HEK293T (cell line): ENCODE results near the gene MPV17L2.
A peak's percentile ranks its signal among the peaks of the same experiment; 100 is the strongest.

Source experiments
- ARNT ChIP-seq: fragments of 450-650 bp; IDR thresholded peaks from 2 replicates; pipeline ENCODE4 v1.6.1; 2017; ENCODE audit warnings: mild to moderate bottlenecking
- BHLHE40 ChIP-seq: fragments of 450-650 bp; IDR thresholded peaks from 2 replicates; pipeline ENCODE4 v1.6.1; 2016; ENCODE audit warnings: mild to moderate bottlenecking, moderate library complexity, borderline replicate concordance
- ELF4 ChIP-seq: fragments of 450-650 bp; IDR thresholded peaks from 2 replicates; pipeline ENCODE4 v1.6.1; 2017; ENCODE audit warnings: antibody characterized with exemption
- FOXA1 ChIP-seq: fragments of 450-650 bp; IDR thresholded peaks from 2 replicates; pipeline ENCODE4 v1.6.1; 2016; ENCODE audit warnings: mild to moderate bottlenecking
- FOXK2 ChIP-seq: fragments of 450-650 bp; IDR thresholded peaks from 2 replicates; pipeline ENCODE4 v1.6.1; 2016; ENCODE audit warnings: mild to moderate bottlenecking
- FOXM1 ChIP-seq: fragments of 450-650 bp; IDR thresholded peaks from 2 replicates; pipeline ENCODE4 v1.6.1; 2017; ENCODE audit warnings: mild to moderate bottlenecking, borderline replicate concordance
- HDGF ChIP-seq: fragments of 450-650 bp; IDR thresholded peaks from 2 replicates; pipeline ENCODE4 v1.6.1; 2017; ENCODE audit warnings: antibody characterized with exemption, borderline replicate concordance
- L3MBTL2 ChIP-seq: fragments of 450-650 bp; conservative IDR thresholded peaks from 2 replicates; pipeline ENCODE4 v1.6.1; 2016; ENCODE audit warnings: mild to moderate bottlenecking
- LEF1 ChIP-seq: fragments of 450-650 bp; IDR thresholded peaks from 2 replicates; pipeline ENCODE4 v1.6.1; 2017; ENCODE audit warnings: mild to moderate bottlenecking, borderline replicate concordance
- PKNOX1 ChIP-seq: fragments of 450-650 bp; IDR thresholded peaks from 2 replicates; pipeline ENCODE4 v1.6.1; 2016
- SP1 ChIP-seq: fragments of 450-650 bp; IDR thresholded peaks from 2 replicates; pipeline ENCODE4 v1.6.1; 2017
- ZNF384 ChIP-seq: fragments of 450-650 bp; IDR thresholded peaks from 2 replicates; pipeline ENCODE4 v1.6.1; 2016

- TF ChIP-seq BHLHE40: no peak
- no peak for TF ChIP-seq SP1
- no peak for TF ChIP-seq FOXK2
- peak; percentile 77; the same call in 1 of the 2 replicates for TF ChIP-seq FOXM1
- no peak for TF ChIP-seq ARNT
- TF ChIP-seq ZNF384: no peak
- no peak for TF ChIP-seq FOXA1
- TF ChIP-seq HDGF: no peak
- no peak for TF ChIP-seq PKNOX1
- TF ChIP-seq L3MBTL2: no peak
- no peak for TF ChIP-seq LEF1
- TF ChIP-seq ELF4: no peak
Measured at GRCh38 chr19:18204394-18205199, 11.6 kb downstream of the MPV17L2 start.
